HG02870 (cell line): ENCODE results near the gene MAGEB17.

Source experiments
- ATAC-seq: cut with Tn5 transposase; IDR thresholded peaks from one replicate; pipeline ENCODE4 v1.9.1; 2021; ENCODE audit warnings: mild to moderate bottlenecking, moderate library complexity; ENCODE audit not compliant: unreplicated experiment

MAGEB17 gene

DNA sequence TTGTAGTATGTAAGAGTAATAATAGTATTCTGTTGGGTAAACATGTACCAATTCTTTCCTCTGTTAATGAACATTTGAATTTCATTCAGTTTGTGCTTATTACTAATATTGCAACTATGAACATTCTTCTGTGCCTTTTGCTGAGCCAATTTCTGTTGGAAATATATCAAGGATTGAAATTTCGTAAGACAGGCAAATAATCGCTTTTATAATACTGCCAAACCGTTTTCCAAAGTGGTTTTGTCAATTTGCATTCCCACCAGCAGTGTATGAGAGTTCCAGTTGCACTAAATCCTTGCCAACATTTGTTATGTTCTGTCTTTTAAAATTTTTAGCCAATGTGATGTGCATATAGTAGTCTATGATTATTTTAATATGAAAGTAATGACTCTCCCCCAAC is 38.6 kb downstream of the MAGEB17 start:
- ATAC-seq, result no peak

DNA sequence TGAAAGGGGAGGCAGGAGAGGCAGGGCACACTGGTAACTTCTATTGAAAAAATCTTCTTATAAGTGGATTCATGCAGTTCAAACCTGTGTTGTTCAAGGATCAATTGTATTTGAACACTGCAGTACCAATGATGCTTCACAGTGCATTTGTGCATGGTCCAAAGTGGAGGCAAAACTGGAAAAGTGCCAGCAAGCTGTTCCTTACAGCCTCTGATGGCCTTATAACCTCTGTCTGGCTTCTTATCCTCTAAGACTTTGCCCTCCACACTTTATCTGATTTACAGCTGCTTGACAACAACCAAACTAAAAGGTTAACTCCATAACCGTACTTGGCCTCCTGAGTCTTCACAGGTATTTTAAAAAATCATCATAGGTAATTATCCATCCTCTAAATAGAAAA is 40.4 kb downstream of the MAGEB17 start:
- ATAC-seq, result no peak

DNA sequence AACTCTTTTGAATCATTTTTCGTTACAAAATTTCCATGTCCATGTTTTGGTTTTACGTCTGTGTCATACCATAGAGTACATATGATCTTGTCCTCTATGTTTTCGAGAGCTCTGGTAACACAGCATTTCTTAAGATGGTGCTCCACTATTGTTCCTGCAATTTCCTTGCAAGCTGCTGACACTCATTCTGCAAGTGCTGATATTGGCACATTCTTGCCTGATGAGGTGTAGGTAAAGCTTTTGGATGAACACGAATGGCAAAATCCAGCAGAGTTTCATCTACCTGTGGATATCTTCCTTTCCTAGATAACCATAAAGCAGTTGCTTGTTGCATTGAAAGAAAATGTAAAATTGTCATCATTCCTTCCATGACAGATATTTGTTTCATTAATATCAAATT is 41.3 kb downstream of the MAGEB17 start:
- no peak for ATAC-seq

GRCh38 chrX:16210061-16210460 is 42.8 kb downstream of the MAGEB17 start:
- no peak for ATAC-seq

- no peak for ATAC-seq
Measured at GRCh38 chrX:16212024-16212423, 44.7 kb downstream of the MAGEB17 start.

DNA sequence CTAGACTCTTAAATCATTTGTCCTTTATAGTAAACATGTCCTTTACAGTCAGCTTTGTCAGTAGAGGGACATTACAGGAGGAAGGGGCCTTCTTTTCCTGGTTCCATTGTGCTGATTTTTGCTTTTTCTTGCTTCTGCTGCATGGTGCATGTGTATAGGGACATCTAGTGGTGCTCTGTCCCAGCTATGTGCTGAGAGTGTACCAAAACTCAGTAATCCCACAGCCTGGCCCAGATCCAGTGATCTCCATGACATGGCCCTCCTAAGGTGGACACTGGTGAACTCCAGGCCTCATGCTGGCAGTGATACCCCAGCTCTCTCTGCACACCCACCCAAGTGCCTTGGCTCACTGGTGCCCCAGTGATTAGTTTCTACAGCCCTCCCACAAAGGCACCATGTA is 45.2 kb downstream of the MAGEB17 start:
- ATAC-seq, result no peak

- ATAC-seq, result no peak
Measured at GRCh38 chrX:16213961-16214360, 46.7 kb downstream of the MAGEB17 start.

- ATAC-seq, result no peak
Measured at GRCh38 chrX:16215660-16216059, 48.4 kb downstream of the MAGEB17 start.
